Mucosa of descending colon (tissue), 3 donors: Measurements from ENCODE around the gene SPSB2. TPM values are rescaled to one million over a fixed set of nuclear protein-coding genes. Genes with fewer than 3 reads are reported as not detected.
"Not testable (repeated sequence)": the region's sequence is repeated elsewhere in the genome, so short reads cannot be mapped to it uniquely, and the experiment has no call there.

Source experiments
- ATAC-seq: fragments of 200-7000 bp; cut with Tn5 transposase; one replicate; pipeline ENCODE4 v1.9.1; 2020; ENCODE audit warnings: mild to moderate bottlenecking, moderate library complexity
- DNase-seq, 3 donors: peaks; one replicate each; pipeline ENCODE4 v3.0.0-alpha.2; 2020
- H3K36me3 ChIP-seq: fragments of 200-600 bp; one replicate; pipeline ENCODE4 v1.8.0; 2021; ENCODE audit warnings: low read depth, mild to moderate bottlenecking
- H3K4me1 ChIP-seq: fragments of 200-600 bp; one replicate; pipeline ENCODE4 v1.8.0; 2021; ENCODE audit warnings: low read depth, mild to moderate bottlenecking
- H3K4me3 ChIP-seq: fragments of 200-600 bp; one replicate; pipeline ENCODE4 v1.8.0; 2021; ENCODE audit warnings: mild to moderate bottlenecking
- H3K9me3 ChIP-seq: fragments of 200-600 bp; one replicate; pipeline ENCODE4 v1.8.0; 2021; ENCODE audit warnings: mild to moderate bottlenecking
- CTCF ChIP-seq: fragments of 200-600 bp; IDR thresholded peaks from one replicate; pipeline ENCODE4 v1.8.0; 2022; ENCODE audit warnings: antibody characterized with exemption, mild to moderate bottlenecking
- intact Hi-C, 2 donors: fragments of 100-400 bp; cut with DNase I in 1 of 2; cut with micrococcal nuclease in 1 of 2; formaldehyde crosslinking; loops; one replicate each; pipeline versions ENCODE4 v1.11.0 to v1.11.1; 2022; cut with DNase I, micrococcal nuclease
- total RNA-seq, 3 donors: library from RNA; stranded (reverse); fragmentation: NEBNext Ultra II Directional in 2 of 3; extraction: Animal tissue kit (Norgen Biotek cat#: 25700) in 2 of 3; gene quantifications; one replicate each; pipeline versions ENCODE4 v1.2.1 to v1.2.4, GENCODE V29; 2021 to 2023
- donor health status: DM: no; HTN: no; CAD: no; lungs with moderate emphysema.
- donor health status: DM: no; HTN: no; CAD: no.
- donor health status: DM: no; HTN: yes; CAD: no.

Gene SPSB2
- total RNA-seq, 3 donors from 2014 or later = 9.7 to 11.7 (median 10.6) TPM

DNA sequence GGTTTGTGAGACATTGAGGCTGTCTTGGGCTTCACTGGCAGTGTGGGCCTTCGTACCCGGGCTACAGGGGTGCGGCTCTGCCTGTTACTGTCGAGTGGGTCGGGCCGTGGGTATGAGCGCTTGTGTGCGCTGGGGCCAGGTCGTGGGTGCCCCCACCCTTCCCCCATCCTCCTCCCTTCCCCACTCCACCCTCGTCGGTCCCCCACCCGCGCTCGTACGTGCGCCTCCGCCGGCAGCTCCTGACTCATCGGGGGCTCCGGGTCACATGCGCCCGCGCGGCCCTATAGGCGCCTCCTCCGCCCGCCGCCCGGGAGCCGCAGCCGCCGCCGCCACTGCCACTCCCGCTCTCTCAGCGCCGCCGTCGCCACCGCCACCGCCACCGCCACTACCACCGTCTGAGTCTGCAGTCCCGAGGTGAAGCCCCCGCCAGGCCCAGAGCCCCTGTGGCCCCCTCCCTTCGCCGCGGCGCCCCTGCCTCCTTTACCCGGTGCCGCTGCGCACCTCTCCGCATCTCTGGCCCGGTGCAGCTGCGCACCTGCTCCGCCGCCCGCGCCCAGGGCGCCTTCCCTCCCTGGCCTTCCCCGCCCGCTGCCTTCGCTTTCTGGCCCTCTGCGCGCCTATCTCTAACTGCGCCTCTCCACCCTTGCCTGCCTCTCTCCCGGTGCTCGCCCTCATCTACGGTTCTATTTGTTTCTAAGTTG is 41.3 kb upstream of the SPSB2 start, which contains the start of gene ENO2:
Gene ENO2 (plus strand): TSS at position 335 of the 701 bp plus-strand sequence. CDS start 1,253 bp downstream, outside the sequence.
- ATAC-seq (peak; percentile 89), DNase-seq (peak; percentile 63 to 87 (median 78))
- H3K36me3 ChIP-seq = no peaks in the 10 kb centered on the region
- no peak for TF ChIP-seq CTCF
- H3K9me3 ChIP-seq = no peaks in the 10 kb centered on the region
- intact Hi-C loops = loop anchor here in 1 of 2 donors (10.0 kb wide), 1 partner anchor 180 kb away; the partner anchor contains the start of gene C1R
- H3K4me3 ChIP-seq = peak within 1 kb of the TSS; percentile 19
- H3K4me1 ChIP-seq = peaks cover 16% of the 10 kb centered on the region

DNA sequence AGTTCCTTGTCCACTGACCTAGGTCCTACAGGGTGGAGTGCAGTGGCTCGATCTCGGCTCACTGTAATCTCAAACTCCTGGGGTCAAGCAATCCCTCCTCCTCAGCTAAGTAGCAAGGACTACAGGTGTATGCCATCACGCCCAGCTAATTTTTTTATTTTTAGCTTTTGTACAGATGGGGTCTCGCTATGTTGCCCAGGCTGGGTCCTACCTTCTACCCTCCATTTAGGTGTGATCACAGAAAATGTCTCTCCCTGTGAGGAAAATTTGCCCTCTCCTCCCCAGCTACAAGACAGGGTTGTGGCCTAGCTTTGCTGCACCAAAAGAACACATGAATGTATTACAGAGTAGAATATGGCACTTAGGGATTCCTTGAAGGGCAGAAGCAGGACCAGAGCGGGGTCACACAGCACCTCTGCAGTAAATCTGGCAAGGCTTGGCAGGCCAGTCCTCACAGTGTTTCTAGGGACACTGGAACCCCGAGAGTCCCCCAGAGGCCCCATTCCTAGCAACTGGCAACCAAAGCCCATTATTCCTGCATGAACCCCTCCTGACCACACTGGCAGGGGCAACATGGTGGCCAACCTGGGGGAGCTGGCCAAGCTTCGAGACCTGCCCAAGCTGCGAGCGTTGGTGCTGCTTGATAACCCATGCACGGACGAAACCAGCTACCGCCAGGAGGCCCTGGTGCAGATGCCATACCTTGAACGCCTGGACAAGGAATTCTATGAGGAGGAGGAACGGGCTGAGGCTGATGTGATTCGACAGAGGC is 39.2 kb upstream of the SPSB2 start:
- H3K4me3 ChIP-seq = no peak overlapping the region
- ATAC-seq = no peak
- H3K36me3 ChIP-seq = no peaks in the 10 kb centered on the region
- peak in 1 of 3 donors; percentile 36 for DNase-seq
- peaks cover 16% of the 10 kb centered on the region for H3K4me1 ChIP-seq
- no peaks in the 10 kb centered on the region for H3K9me3 ChIP-seq
- no peak for TF ChIP-seq CTCF
- intact Hi-C loops = loop anchor here in 1 of 2 donors (10.0 kb wide), 1 partner anchor 182 kb away; the partner anchor contains the start of gene C1R

GRCh38 chr12:6909421-6910145 is 36.5 kb upstream of the SPSB2 start:
- no peak overlapping the region for H3K4me3 ChIP-seq
- intact Hi-C loops = loop anchor here in 1 of 2 donors (10.0 kb wide), 1 partner anchor 185 kb away; the partner anchor contains the start of gene C1R
- H3K4me1 ChIP-seq = peaks cover 10% of the 10 kb centered on the region
- H3K9me3 ChIP-seq = no peaks in the 10 kb centered on the region
- no peak for TF ChIP-seq CTCF
- H3K36me3 ChIP-seq = no peaks in the 10 kb centered on the region
- ATAC-seq = no peak
- DNase-seq = no peak

- H3K4me3 ChIP-seq, H3K4me1 ChIP-seq, ATAC-seq, DNase-seq, H3K36me3 ChIP-seq, H3K9me3 ChIP-seq, intact Hi-C loops: not testable (repeated sequence)
These were observed 35.0 kb upstream of the SPSB2 start for GRCh38 chr12:6908141-6908540.

DNA sequence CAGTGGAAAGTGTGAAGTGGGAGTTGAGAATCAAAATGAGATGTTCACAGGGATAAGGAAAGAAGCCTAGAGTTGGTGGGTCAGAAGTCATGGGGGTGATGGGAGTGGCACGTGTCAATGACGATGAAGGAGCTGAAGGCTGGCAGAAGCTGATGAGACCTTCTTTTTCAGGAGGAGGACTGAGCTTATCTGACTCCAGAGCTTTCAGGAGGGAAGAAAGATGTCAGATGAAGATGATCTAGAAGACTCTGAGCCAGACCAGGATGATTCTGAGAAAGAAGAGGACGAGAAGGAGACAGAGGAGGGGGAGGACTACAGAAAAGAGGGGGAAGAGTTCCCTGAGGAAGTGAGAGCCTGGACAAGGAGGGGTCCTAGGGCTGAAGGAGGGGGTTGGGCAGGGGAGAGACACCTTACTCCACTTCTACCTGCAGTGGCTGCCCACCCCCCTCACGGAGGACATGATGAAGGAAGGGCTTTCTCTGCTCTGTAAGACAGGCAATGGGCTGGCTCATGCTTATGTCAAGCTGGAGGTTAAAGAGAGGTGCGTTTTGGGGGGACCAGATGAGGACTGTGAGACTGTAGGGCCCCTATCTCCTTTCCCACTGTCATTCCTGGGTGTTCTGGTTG is 32.4 kb upstream of the SPSB2 start:
- Histone ChIP-seq H3K4me1 (peaks cover 3% of the 10 kb centered on the region), H3K4me3 (no peak overlapping the region), H3K36me3 (no peaks in the 10 kb centered on the region), H3K9me3 (no peaks in the 10 kb centered on the region)
- intact Hi-C loops = no loop called here
- ATAC-seq = no peak
- peak in 1 of 3 donors; percentile 35 for DNase-seq
- no peak for TF ChIP-seq CTCF
